Measurements from ENCODE around the gene PBX2. TPM values are rescaled to one million over a fixed set of nuclear protein-coding genes. Genes with fewer than 3 reads are reported as not detected.
A peak's percentile ranks its signal among the peaks of the same experiment; 100 is the strongest.
"Not testable (repeated sequence)": the region's sequence is repeated elsewhere in the genome, so short reads cannot be mapped to it uniquely, and the experiment has no call there.

The PBX2 gene
- total and polyA plus RNA-seq, 4 donors: 11.5 to 91.2 (median 65.0) TPM

DNA sequence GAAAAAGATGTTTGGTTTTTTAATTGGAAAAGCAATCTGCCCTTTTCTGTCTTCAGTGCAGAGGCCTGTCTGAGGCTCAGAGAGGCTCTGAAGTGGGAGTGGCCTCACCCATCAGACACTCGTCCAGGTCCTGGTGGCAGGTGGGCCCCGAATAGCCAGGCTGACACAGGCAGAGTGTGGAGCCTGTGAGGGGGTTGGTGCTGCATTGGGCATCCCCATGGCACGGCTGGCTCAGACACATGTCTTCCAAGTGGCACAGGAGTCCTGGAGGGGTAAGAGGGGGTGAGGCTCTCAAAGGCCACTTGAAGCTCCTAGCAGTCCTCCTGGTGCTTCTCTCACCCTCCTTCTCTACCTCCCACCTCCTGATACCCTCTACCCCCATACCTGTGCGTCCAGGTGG is 30.0 kb upstream of the PBX2 start:
- DNase-seq (no peak), ATAC-seq (ENCODE audit: low FRiP score) (no peak)
- no peaks in the 10 kb centered on the region for H3K9me3 ChIP-seq (ENCODE audit: control insufficient read depth, low read length)
- WGBS, 2 donors: 72 to 77% methylated on average over 4 of the region's 4 CpGs
- intact Hi-C loops (cut with DNase I): no loop called here
- no peaks in the 10 kb centered on the region for H3K27me3 ChIP-seq (ENCODE audit: control insufficient read depth in 1 of 2, insufficient read depth in 2 of 2, low read length in 1 of 2)
- H3K27ac ChIP-seq (ENCODE audit: low read depth in 1 of 2, low read length in 2 of 2): no peak overlapping the region
- no peaks in the 10 kb centered on the region for H3K36me3 ChIP-seq (ENCODE audit: control insufficient read depth in 1 of 2, insufficient read depth in 2 of 2, low read length in 1 of 2)
- no peaks in the 10 kb centered on the region for H3K4me1 ChIP-seq (ENCODE audit: control insufficient read depth in 1 of 2, insufficient read depth in 2 of 2, low read length in 2 of 2)
- no peak overlapping the region for H3K4me3 ChIP-seq (ENCODE audit: low read length in 2 of 2)

DNA sequence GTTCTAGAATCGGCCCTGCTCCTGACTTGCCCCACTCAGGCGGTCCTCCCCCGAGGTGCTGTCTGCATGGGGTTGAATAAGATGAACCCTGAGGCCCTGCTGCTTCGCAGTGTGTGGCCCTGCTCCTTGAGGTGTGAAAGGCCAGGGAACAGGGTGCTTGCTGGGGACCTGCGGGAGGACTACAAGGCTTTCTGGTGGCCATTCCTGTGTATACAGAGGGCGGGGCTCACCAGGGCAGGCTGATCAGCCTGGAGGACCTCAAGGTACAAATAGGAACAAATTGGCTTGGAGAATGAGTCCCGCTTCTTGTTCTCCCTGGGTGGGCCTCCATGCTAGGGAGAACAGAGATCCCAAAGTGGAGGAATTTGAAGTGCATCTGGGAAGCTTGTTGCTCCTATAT is 28.2 kb upstream of the PBX2 start:
- DNase-seq (no peak), ATAC-seq (ENCODE audit: low FRiP score) (no peak)
- H3K9me3 ChIP-seq (ENCODE audit: control insufficient read depth, low read length): no peaks in the 10 kb centered on the region
- WGBS, 2 donors: 80 to 85% methylated on average over 7 of the region's 7 CpGs
- H3K27me3 ChIP-seq (ENCODE audit: control insufficient read depth in 1 of 2, insufficient read depth in 2 of 2, low read length in 1 of 2): no peaks in the 10 kb centered on the region
- intact Hi-C loops (cut with DNase I): no loop called here
- H3K4me3 ChIP-seq (ENCODE audit: low read length in 2 of 2): no peak overlapping the region
- H3K4me1 ChIP-seq (ENCODE audit: control insufficient read depth in 1 of 2, insufficient read depth in 2 of 2, low read length in 2 of 2): no peaks in the 10 kb centered on the region
- no peaks in the 10 kb centered on the region for H3K36me3 ChIP-seq (ENCODE audit: control insufficient read depth in 1 of 2, insufficient read depth in 2 of 2, low read length in 1 of 2)
- no peak overlapping the region for H3K27ac ChIP-seq (ENCODE audit: low read depth in 1 of 2, low read length in 2 of 2)

DNA sequence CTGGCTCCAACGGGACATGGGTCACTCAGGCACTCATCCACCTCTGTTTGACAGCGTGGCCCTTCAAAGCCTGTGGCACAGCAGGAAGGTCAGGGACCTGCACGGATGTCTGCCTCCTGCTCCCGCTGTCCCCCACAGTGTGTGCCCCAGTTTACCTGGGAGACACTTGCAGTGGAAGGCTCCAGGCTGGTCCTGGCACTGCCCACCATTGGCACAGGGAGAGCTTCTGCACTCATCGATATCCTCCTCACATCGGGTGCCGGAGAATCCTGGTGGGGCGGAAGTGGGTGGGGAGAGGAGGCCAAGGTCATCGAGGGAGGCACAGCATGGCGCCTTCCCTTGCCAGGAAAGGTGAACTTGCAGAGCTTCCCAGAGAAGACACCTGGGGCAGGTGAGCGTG is 27.0 kb upstream of the PBX2 start:
- intact Hi-C loops (cut with DNase I): no loop called here
- Histone ChIP-seq H3K27me3 (ENCODE audit: control insufficient read depth in 1 of 2, insufficient read depth in 2 of 2, low read length in 1 of 2) (no peaks in the 10 kb centered on the region), H3K27ac (ENCODE audit: low read depth in 1 of 2, low read length in 2 of 2) (no peak overlapping the region), H3K36me3 (ENCODE audit: control insufficient read depth in 1 of 2, insufficient read depth in 2 of 2, low read length in 1 of 2) (no peaks in the 10 kb centered on the region), H3K9me3 (ENCODE audit: control insufficient read depth, low read length) (no peaks in the 10 kb centered on the region), H3K4me3 (ENCODE audit: low read length in 2 of 2) (no peak overlapping the region), H3K4me1 (ENCODE audit: control insufficient read depth in 1 of 2, insufficient read depth in 2 of 2, low read length in 2 of 2) (no peaks in the 10 kb centered on the region)
- DNase-seq (no peak), ATAC-seq (ENCODE audit: low FRiP score) (no peak)
- 91 to 94% methylated on average over 11 of the region's 11 CpGs for WGBS, 2 donors

DNA sequence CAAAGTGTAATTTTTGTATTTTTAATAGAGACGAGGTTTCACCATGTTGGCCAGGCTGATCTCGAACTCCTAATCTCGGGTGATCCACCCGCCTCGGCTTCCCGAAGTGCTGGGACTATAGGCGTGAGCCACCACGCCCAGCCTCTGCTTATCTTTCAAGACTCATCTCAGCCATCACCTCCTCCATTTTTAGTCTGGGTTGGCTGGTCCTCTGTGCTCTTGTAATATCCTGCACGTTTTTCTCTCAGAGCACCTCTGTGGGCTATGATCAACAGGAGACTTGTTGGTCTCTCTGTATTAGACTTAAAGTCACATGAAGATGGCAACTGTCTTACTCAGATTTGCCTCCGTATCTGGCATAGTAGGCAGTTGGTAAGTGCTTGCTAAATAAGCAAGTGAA is 26.3 kb upstream of the PBX2 start:
- H3K27ac ChIP-seq (ENCODE audit: low read depth in 1 of 2, low read length in 2 of 2): no peak overlapping the region
- peak in 1 of 2 donors; percentile 14 for DNase-seq
- no peaks in the 10 kb centered on the region for H3K4me1 ChIP-seq (ENCODE audit: control insufficient read depth in 1 of 2, insufficient read depth in 2 of 2, low read length in 2 of 2)
- H3K36me3 ChIP-seq (ENCODE audit: control insufficient read depth in 1 of 2, insufficient read depth in 2 of 2, low read length in 1 of 2): no peaks in the 10 kb centered on the region
- no peak overlapping the region for H3K4me3 ChIP-seq (ENCODE audit: low read length in 2 of 2)
- H3K9me3 ChIP-seq (ENCODE audit: control insufficient read depth, low read length): no peaks in the 10 kb centered on the region
- WGBS, 2 donors: 87% methylated on average over 10 of the region's 10 CpGs
- intact Hi-C loops (cut with DNase I): no loop called here
- H3K27me3 ChIP-seq (ENCODE audit: control insufficient read depth in 1 of 2, insufficient read depth in 2 of 2, low read length in 1 of 2): no peaks in the 10 kb centered on the region
- ATAC-seq (ENCODE audit: low FRiP score): no peak

DNA sequence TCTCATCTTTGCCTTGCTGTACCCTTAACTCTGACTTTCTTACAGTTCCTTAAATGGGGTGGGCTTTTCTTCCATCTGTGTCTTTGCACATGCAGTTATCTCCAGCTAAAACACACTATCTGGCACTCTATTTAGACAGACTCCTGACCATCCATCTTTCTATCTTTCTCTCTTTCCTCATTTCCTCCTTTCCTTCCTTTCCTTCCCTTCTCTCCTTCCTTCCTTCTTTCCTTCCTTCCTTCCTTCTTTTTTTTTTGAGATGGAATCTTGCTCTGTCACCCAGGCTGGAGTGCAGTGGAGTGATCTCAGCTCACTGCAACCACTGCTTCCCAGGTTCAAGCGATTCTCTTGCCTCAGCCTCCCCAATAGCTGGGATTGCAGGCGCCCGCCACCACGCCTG is 25.6 kb upstream of the PBX2 start:
- no peaks in the 10 kb centered on the region for H3K4me1 ChIP-seq (ENCODE audit: control insufficient read depth in 1 of 2, insufficient read depth in 2 of 2, low read length in 2 of 2)
- 96 to 97% methylated on average over 4 of the region's 4 CpGs for WGBS, 2 donors
- DNase-seq: no peak
- no peaks in the 10 kb centered on the region for H3K36me3 ChIP-seq (ENCODE audit: control insufficient read depth in 1 of 2, insufficient read depth in 2 of 2, low read length in 1 of 2)
- intact Hi-C loops (cut with DNase I): no loop called here
- H3K4me3 ChIP-seq (ENCODE audit: low read length in 2 of 2): no peak overlapping the region
- H3K27ac ChIP-seq (ENCODE audit: low read depth in 1 of 2, low read length in 2 of 2): no peak overlapping the region
- no peaks in the 10 kb centered on the region for H3K9me3 ChIP-seq (ENCODE audit: control insufficient read depth, low read length)
- ATAC-seq (ENCODE audit: low FRiP score): no peak
- no peaks in the 10 kb centered on the region for H3K27me3 ChIP-seq (ENCODE audit: control insufficient read depth in 1 of 2, insufficient read depth in 2 of 2, low read length in 1 of 2)

DNA sequence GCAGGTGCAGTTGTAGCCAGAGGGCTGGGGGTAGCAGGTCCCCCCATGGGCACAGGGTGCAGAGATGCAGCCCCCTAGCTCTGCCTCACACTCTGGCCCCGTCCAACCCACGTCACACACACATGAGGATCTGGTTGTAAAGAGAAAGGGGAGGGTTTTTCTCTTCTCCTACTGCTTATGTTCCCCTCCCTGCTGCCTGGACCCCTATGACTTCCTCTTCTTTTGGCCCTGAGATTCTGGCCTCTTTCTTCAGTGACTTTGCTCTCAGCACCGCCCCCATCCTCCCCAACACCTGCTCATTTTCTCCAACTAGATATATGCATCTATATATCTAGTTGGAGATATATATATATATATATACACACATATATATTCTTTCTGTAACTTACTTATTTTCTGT is 24.1 kb upstream of the PBX2 start:
- Histone ChIP-seq H3K36me3 (ENCODE audit: control insufficient read depth in 1 of 2, insufficient read depth in 2 of 2, low read length in 1 of 2) (no peaks in the 10 kb centered on the region), H3K4me3 (ENCODE audit: low read length in 2 of 2) (no peak overlapping the region), H3K9me3 (ENCODE audit: control insufficient read depth, low read length) (no peaks in the 10 kb centered on the region), H3K27ac (ENCODE audit: low read depth in 1 of 2, low read length in 2 of 2) (no peak overlapping the region), H3K27me3 (ENCODE audit: control insufficient read depth in 1 of 2, insufficient read depth in 2 of 2, low read length in 1 of 2) (no peaks in the 10 kb centered on the region), H3K4me1 (ENCODE audit: control insufficient read depth in 1 of 2, insufficient read depth in 2 of 2, low read length in 2 of 2) (no peaks in the 10 kb centered on the region)
- WGBS, 2 donors: 90 to 91% methylated on average over 3 of the region's 3 CpGs
- no peak for ATAC-seq (ENCODE audit: low FRiP score)
- intact Hi-C loops (cut with DNase I): no loop called here
- DNase-seq: no peak

DNA sequence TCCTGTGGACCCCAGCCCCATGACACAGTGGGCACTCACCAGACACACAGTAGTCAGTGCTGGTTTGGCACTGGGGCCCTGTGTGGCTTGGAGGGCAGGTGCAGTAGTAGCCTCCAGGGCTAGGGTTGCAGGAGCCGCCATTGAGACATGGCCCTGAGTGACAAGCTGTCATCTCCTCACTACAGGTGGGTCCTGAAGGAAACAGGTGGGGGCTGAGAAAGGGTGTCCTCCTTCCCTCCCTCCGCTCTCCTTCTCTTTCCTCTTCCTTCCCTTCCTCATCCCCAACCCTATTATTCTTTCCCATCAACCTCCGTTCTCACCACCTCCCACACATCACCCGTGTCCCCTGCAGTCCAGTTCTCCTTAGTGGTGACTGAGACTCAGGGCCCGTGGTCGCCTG is 23.6 kb upstream of the PBX2 start:
- intact Hi-C loops (cut with DNase I): no loop called here
- Histone ChIP-seq H3K4me1 (ENCODE audit: control insufficient read depth in 1 of 2, insufficient read depth in 2 of 2, low read length in 2 of 2) (no peaks in the 10 kb centered on the region), H3K9me3 (ENCODE audit: control insufficient read depth, low read length) (no peaks in the 10 kb centered on the region), H3K27me3 (ENCODE audit: control insufficient read depth in 1 of 2, insufficient read depth in 2 of 2, low read length in 1 of 2) (no peaks in the 10 kb centered on the region), H3K36me3 (ENCODE audit: control insufficient read depth in 1 of 2, insufficient read depth in 2 of 2, low read length in 1 of 2) (no peaks in the 10 kb centered on the region), H3K4me3 (ENCODE audit: low read length in 2 of 2) (no peak overlapping the region), H3K27ac (ENCODE audit: low read depth in 1 of 2, low read length in 2 of 2) (no peak overlapping the region)
- ATAC-seq (ENCODE audit: low FRiP score) (no peak), DNase-seq (no peak)
- 90 to 91% methylated on average over 6 of the region's 6 CpGs for whole genome bisulfite sequencing, 2 donors

DNA sequence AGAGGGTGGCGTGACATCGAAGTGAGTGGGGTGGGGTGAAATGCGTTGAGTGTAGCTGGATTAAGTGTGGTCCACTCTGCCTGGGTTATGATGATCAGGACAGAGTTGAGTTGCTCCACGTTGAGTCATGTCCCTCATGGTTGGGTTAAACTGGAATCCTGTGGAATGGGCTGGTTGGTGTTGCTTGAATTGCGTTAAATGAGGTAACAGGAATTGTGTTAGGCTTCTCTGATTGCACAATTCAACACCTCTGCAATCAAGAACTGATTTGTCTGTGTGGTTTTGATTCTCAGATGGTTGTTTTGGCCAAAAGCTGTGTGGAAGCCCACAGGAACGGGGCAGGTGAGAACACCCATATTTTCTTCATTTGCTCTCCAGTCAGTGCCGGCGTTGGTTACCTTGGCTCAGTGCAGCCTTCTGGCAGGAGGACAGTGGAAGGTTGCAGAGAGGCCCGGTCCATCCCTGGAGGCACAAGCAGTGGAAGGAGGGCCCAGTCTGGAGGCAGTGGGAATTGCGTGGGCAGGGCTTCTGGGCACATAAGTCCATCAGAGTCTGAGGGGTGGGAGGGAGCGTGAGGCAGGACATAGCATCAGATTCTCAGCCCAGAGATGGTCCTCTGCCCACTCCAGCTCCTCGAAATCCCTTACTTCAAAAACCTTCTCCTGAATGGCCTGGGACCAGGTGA is 22.2 kb upstream of the PBX2 start:
- Histone ChIP-seq H3K27ac (ENCODE audit: low read depth in 1 of 2, low read length in 2 of 2) (no peak overlapping the region), H3K9me3 (ENCODE audit: control insufficient read depth, low read length) (no peaks in the 10 kb centered on the region), H3K27me3 (ENCODE audit: control insufficient read depth in 1 of 2, insufficient read depth in 2 of 2, low read length in 1 of 2) (no peaks in the 10 kb centered on the region), H3K4me3 (ENCODE audit: low read length in 2 of 2) (no peak overlapping the region), H3K36me3 (ENCODE audit: control insufficient read depth in 1 of 2, insufficient read depth in 2 of 2, low read length in 1 of 2) (no peaks in the 10 kb centered on the region), H3K4me1 (ENCODE audit: control insufficient read depth in 1 of 2, insufficient read depth in 2 of 2, low read length in 2 of 2) (no peaks in the 10 kb centered on the region)
- DNase-seq (no peak), ATAC-seq (ENCODE audit: low FRiP score) (no peak)
- 60 to 70% methylated on average over 12 of the region's 12 CpGs for WGBS, 2 donors
- intact Hi-C loops (cut with DNase I): no loop called here

DNA sequence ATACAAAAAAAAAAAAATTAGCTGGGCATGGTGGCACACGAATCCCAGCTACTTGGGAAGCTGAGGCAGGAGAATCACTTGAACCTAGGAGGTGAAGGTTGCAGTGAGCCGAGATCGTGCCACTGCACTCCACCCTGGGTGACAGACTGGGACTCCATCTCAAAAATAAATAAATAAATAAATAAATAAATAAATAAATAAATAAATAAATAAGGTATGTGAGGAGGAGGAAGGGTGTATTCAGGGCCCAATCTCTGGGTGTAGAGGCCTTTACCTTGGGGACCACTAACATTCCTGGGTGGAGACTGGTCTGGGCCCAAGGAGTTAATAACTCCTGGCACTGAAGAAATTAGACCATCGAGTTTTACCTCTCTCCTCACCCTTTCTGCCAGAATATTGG is 21.4 kb upstream of the PBX2 start:
- H3K4me1 ChIP-seq (ENCODE audit: control insufficient read depth in 1 of 2, insufficient read depth in 2 of 2, low read length in 2 of 2); H3K4me3 ChIP-seq (ENCODE audit: low read length in 2 of 2); H3K36me3 ChIP-seq (ENCODE audit: control insufficient read depth in 1 of 2, insufficient read depth in 2 of 2, low read length in 1 of 2); H3K9me3 ChIP-seq (ENCODE audit: control insufficient read depth, low read length); H3K27ac ChIP-seq (ENCODE audit: low read depth in 1 of 2, low read length in 2 of 2); ATAC-seq (ENCODE audit: low FRiP score); H3K27me3 ChIP-seq (ENCODE audit: control insufficient read depth in 1 of 2, insufficient read depth in 2 of 2, low read length in 1 of 2); intact Hi-C loops (cut with DNase I); DNase-seq: not testable (repeated sequence)
- WGBS, 2 donors: 86% methylated on average over 4 of the region's 4 CpGs

Data from aorta (tissue), 5 donors.